LNCaP clone FGC (cell line): ENCODE data around the gene CACNA1C.
A peak's percentile ranks its signal among the peaks of the same experiment; 100 is the strongest.

ENCODE experiments used
- DNase-seq: peaks from one replicate; pipeline ENCODE4 v3.0.0-alpha.2; 2011; ENCODE audit warnings: low read depth
- H3K4me3 ChIP-seq: 2 replicates; pipeline ENCODE4 v1.5.1; 2011; ENCODE audit warnings: mild to moderate bottlenecking, low read depth, low read length, control low read depth
- CTCF ChIP-seq: IDR thresholded peaks from 2 replicates; pipeline ENCODE4 v1.5.1; 2012; ENCODE audit warnings: mild to moderate bottlenecking; ENCODE audit not compliant: control insufficient read depth, insufficient read depth; ENCODE audit errors: extremely low read depth

Gene CACNA1C

GRCh38 chr12:2531371-2531770, 478.6 kb downstream of the CACNA1C start:
- no peak for DNase-seq
- H3K4me3 ChIP-seq: no peak overlapping the region
- TF ChIP-seq CTCF: no peak

- no peak for TF ChIP-seq CTCF
- H3K4me3 ChIP-seq: no peak overlapping the region
- DNase-seq: no peak
Measured at GRCh38 chr12:2533036-2533435, 480.2 kb downstream of the CACNA1C start.

GRCh38 chr12:2535583-2536204, 482.9 kb downstream of the CACNA1C start:
- DNase-seq: no peak
- no peak for TF ChIP-seq CTCF
- no peak overlapping the region for H3K4me3 ChIP-seq

- no peak for DNase-seq
- H3K4me3 ChIP-seq: no peak overlapping the region
- no peak for TF ChIP-seq CTCF
Measured at GRCh38 chr12:2536724-2537123, 483.9 kb downstream of the CACNA1C start.

GRCh38 chr12:2537868-2538541, 485.2 kb downstream of the CACNA1C start:
- peak; percentile 52 for DNase-seq
- no peak for TF ChIP-seq CTCF
- H3K4me3 ChIP-seq: no peak overlapping the region

- no peak overlapping the region for H3K4me3 ChIP-seq
- no peak for DNase-seq
- no peak for TF ChIP-seq CTCF
Measured at GRCh38 chr12:2539938-2540337, 487.2 kb downstream of the CACNA1C start.

GRCh38 chr12:2540535-2540941, 487.8 kb downstream of the CACNA1C start:
- TF ChIP-seq CTCF: no peak
- DNase-seq: no peak

More at GRCh38 chr12:2540535-2540941, 487.8 kb downstream of the CACNA1C start:
- H3K4me3 ChIP-seq: no peak overlapping the region
